Smooth muscle cell (in vitro differentiated cells): Measurements from ENCODE around the gene PTEN. TPM values are rescaled to one million over a fixed set of nuclear protein-coding genes. Genes with fewer than 3 reads are reported as not detected.
"Not testable (repeated sequence)": the region's sequence is repeated elsewhere in the genome, so short reads cannot be mapped to it uniquely, and the experiment has no call there.

ENCODE experiments used
- DNase-seq: peaks from one replicate; lab custom pipeline; 2025; ENCODE audit not compliant: unreplicated experiment; lab: John Stamatoyannopoulos, UW
- H2AFZ ChIP-seq: fragments of 200-600 bp; sonication (generic); 2 replicates; pipeline ENCODE4 v1.6.0; 2016; ENCODE audit warnings: antibody characterized with exemption, low read depth, mild to moderate bottlenecking
- H3F3A ChIP-seq: fragments of 200-600 bp; sonication (generic); 2 replicates; pipeline ENCODE4 v1.6.0; 2017; ENCODE audit warnings: antibody characterized with exemption, low read depth
- H3K27ac ChIP-seq: fragments of 200-600 bp; sonication (generic); 2 replicates; pipeline ENCODE4 v1.5.1; 2016; ENCODE audit warnings: low read depth, mild to moderate bottlenecking
- H3K27me3 ChIP-seq: fragments of 200-600 bp; sonication (generic); 2 replicates; pipeline ENCODE4 v1.6.1; 2016; ENCODE audit warnings: low read depth, mild to moderate bottlenecking
- H3K36me3 ChIP-seq: fragments of 200-600 bp; sonication (generic); 2 replicates; pipeline ENCODE4 v1.5.1; 2016; ENCODE audit warnings: low read depth
- H3K4me1 ChIP-seq: fragments of 200-600 bp; sonication (generic); 2 replicates; pipeline ENCODE4 v1.5.1; 2016; ENCODE audit warnings: low read depth
- H3K4me2 ChIP-seq: fragments of 200-600 bp; sonication (generic); 2 replicates; pipeline ENCODE4 v1.6.0; 2016; ENCODE audit warnings: mild to moderate bottlenecking
- H3K4me3 ChIP-seq: fragments of 200-600 bp; sonication (generic); 2 replicates; pipeline ENCODE4 v1.5.1; 2016; ENCODE audit warnings: mild to moderate bottlenecking
- H3K79me2 ChIP-seq: fragments of 200-600 bp; sonication (generic); 2 replicates; pipeline ENCODE4 v1.6.0; 2016; ENCODE audit warnings: low read depth, mild to moderate bottlenecking
- H3K9ac ChIP-seq: fragments of 200-600 bp; sonication (generic); 2 replicates; pipeline ENCODE4 v1.6.0; 2016; ENCODE audit warnings: low read depth
- H3K9me3 ChIP-seq: fragments of 200-600 bp; sonication (generic); replicated peaks from 2 replicates; pipeline ENCODE4 v1.5.1; 2016; ENCODE audit warnings: low read depth
- H4K20me1 ChIP-seq: fragments of 200-600 bp; sonication (generic); 2 replicates; pipeline ENCODE4 v1.6.0; 2016; ENCODE audit warnings: low read depth
- WGBS: methylation state at CpG from one replicate; pipeline ENCODE4 v1.1.7; 2016; ENCODE audit warnings: low lambda C conversion rate; 5-methylcytosine and 5-hydroxymethylcytosine counted together
- polyA plus RNA-seq: library from polyadenylated mRNA; unstranded; fragments of >200 nt; fragmentation: Nextera tagmentation; extraction: Ambion mirVana; gene quantifications from 2 replicates; pipeline ENCODE4 v1.2.1, GENCODE V29; 2016
- total RNA-seq: library from RNA; depleted of rRNA; stranded (reverse); fragments of >200 nt; gene quantifications from 2 replicates; pipeline ENCODE4 v1.2.3, GENCODE V29; 2014
- TF ChIP-seq, protein P1 (sequence below): fragments of 200-600 bp; sonication (generic); IDR thresholded peaks from 2 replicates; pipeline ENCODE4 v1.5.1; 2017; ENCODE audit warnings: borderline replicate concordance, mild to moderate bottlenecking, antibody characterized with exemption; ENCODE audit not compliant: insufficient read depth, poor library complexity, severe bottlenecking

PTEN gene
- total and polyA plus RNA-seq, 2 experiments from 2014 or later: 30.6 to 78.3 TPM

DNA sequence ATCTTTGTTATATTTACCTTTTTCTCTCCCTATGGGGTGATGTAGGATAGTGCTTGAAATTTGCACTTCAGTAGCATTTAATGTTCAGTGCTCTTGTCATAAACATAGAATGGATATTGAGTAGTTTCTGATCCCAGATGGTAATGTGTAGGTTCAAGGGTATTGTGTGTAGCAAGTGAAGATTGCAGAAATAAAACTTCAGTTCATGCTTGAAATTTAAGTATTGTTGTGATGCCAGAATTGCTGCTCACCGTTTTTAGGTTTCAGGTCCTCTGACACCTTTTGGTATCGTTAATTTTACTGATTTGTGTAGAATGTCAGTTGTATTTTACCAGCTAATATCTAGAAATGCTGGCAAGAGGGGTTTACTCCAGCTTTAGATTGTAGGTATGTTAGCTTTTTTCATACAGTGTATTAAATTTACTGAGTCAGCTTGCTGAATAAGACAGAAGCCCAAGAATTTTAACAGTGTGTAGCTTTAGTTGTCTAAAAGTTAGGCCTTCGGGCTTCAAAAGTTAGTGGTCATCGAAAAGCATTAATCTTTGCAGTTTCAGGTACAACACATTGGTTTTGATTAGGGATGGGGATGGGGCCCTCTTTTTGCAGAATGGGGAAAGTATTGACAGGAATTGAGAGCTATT lies 1.9 kb downstream of the PTEN start:
- Histone ChIP-seq H3K4me1 (peaks cover 36% of the 10 kb centered on the region), H3K27ac (peak overlapping the region; percentile 22), H3K36me3 (no peaks in the 10 kb centered on the region), H3F3A (peaks cover 14% of the 10 kb centered on the region), H4K20me1 (peaks cover 62% of the 10 kb centered on the region), H3K9me3 (no peaks in the 10 kb centered on the region), H3K4me3 (peak overlapping the region; percentile 89), H3K9ac (peak overlapping the region; percentile 75), H2AFZ (no peak overlapping the region), H3K79me2 (peaks cover 62% of the 10 kb centered on the region), H3K27me3 (no peaks in the 10 kb centered on the region), H3K4me2 (peak overlapping the region; percentile 92)
- no peak for DNase-seq
- WGBS: 15% methylated on average over 4 of the region's 4 CpGs
- TF ChIP-seq, protein P1, sequence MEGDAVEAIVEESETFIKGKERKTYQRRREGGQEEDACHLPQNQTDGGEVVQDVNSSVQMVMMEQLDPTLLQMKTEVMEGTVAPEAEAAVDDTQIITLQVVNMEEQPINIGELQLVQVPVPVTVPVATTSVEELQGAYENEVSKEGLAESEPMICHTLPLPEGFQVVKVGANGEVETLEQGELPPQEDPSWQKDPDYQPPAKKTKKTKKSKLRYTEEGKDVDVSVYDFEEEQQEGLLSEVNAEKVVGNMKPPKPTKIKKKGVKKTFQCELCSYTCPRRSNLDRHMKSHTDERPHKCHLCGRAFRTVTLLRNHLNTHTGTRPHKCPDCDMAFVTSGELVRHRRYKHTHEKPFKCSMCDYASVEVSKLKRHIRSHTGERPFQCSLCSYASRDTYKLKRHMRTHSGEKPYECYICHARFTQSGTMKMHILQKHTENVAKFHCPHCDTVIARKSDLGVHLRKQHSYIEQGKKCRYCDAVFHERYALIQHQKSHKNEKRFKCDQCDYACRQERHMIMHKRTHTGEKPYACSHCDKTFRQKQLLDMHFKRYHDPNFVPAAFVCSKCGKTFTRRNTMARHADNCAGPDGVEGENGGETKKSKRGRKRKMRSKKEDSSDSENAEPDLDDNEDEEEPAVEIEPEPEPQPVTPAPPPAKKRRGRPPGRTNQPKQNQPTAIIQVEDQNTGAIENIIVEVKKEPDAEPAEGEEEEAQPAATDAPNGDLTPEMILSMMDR: no peak

DNA sequence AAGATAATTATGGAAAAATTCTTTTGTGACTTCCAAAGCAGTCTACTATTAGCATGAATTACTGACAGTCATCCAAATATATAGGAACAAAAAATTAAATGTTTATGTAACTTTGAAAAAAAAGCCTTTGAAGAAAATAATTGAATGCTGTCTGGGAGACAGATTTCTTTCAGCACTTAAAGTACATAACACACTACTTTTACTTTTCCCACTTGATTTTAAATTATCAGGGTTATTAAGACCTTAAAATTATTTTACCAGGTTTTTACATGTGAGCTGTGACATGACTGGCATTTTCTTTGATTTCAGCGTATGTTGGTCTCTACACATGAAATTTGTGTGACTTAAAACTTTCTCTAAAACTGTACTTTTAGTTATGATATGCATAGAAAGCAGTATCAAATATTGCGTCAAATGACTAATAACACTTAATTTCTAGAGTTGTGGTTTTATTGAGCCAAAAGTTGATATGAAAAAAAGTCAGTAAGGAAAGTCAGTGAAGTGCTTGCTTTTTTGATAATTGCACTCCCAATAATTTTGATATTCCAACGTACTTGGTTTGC lies 3.1 kb downstream of the PTEN start:
- TF ChIP-seq, protein P1: no peak
- Histone ChIP-seq H4K20me1 (peaks cover 73% of the 10 kb centered on the region), H3K9me3 (no peaks in the 10 kb centered on the region), H3K36me3 (no peaks in the 10 kb centered on the region), H3K4me2 (peak overlapping the region; percentile 92), H3K27ac (peak overlapping the region; percentile 16), H3K27me3 (no peaks in the 10 kb centered on the region), H3K4me3 (peak overlapping the region; percentile 89), H2AFZ (no peak overlapping the region), H3K4me1 (peaks cover 36% of the 10 kb centered on the region), H3K9ac (peak overlapping the region; percentile 75), H3F3A (peaks cover 8% of the 10 kb centered on the region), H3K79me2 (peaks cover 74% of the 10 kb centered on the region)
- WGBS: 53% methylated on average over 3 of the region's 3 CpGs
- DNase-seq: no peak

DNA sequence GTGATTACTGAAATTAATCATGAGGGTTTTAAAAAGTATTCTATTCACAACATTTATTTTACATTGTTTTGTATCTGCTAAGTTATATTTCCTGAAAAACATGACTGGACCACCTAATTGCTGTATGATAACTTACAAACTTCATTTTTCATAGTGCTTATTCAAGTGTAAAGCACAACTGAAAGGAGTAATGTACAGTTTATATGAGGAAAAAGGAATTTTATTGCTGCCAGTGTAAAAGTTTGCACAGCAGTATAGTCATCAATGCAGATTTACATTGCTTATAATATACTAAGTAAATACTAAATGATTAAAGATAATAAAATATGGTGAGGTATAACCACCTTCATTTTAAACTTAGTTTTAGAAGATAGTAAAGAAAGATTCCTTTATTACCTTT lies 4.0 kb downstream of the PTEN start:
- Histone ChIP-seq H4K20me1 (peaks cover 83% of the 10 kb centered on the region), H3K27ac (peak overlapping the region; percentile 16), H3K9me3 (no peaks in the 10 kb centered on the region), H3K9ac (peak overlapping the region; percentile 75), H2AFZ (no peak overlapping the region), H3F3A (peaks cover 3% of the 10 kb centered on the region), H3K79me2 (peaks cover 83% of the 10 kb centered on the region), H3K36me3 (no peaks in the 10 kb centered on the region), H3K4me2 (peak overlapping the region; percentile 92), H3K4me3 (peak overlapping the region; percentile 89), H3K4me1 (peaks cover 36% of the 10 kb centered on the region), H3K27me3 (no peaks in the 10 kb centered on the region)
- TF ChIP-seq, protein P1: no peak
- no peak for DNase-seq

DNA sequence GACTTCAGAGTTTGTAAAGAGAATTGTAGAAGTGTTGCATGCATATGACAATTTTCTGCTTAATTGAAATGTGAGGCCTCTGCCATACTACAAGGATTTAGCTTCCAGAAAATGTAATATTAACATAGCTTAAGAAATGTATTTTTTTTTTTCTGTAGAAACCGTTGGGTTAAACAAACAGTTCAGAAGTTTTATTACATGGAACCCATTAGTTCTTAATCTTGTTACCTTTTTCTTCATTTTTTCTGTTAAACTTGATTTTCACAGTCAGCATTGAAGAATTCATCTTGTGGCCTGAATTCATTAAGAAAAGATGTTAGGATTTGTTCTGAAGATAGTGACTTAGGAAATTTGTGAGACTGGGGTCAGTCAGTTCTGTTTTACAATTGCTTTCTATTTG lies 4.9 kb downstream of the PTEN start:
- Histone ChIP-seq H3K27me3 (no peaks in the 10 kb centered on the region), H3K9ac (peak overlapping the region; percentile 24), H3K4me1 (peaks cover 36% of the 10 kb centered on the region), H3K27ac (no peak overlapping the region), H3K36me3 (no peaks in the 10 kb centered on the region), H3K79me2 (peaks cover 91% of the 10 kb centered on the region), H3K4me3 (peak overlapping the region; percentile 89), H3K4me2 (peak overlapping the region; percentile 92), H3K9me3 (no peaks in the 10 kb centered on the region), H3F3A (no peaks in the 10 kb centered on the region), H2AFZ (no peak overlapping the region), H4K20me1 (peaks cover 91% of the 10 kb centered on the region)
- TF ChIP-seq, protein P1: no peak
- WGBS: 32% methylated on average over 1 of the region's 1 CpG
- no peak for DNase-seq

DNA sequence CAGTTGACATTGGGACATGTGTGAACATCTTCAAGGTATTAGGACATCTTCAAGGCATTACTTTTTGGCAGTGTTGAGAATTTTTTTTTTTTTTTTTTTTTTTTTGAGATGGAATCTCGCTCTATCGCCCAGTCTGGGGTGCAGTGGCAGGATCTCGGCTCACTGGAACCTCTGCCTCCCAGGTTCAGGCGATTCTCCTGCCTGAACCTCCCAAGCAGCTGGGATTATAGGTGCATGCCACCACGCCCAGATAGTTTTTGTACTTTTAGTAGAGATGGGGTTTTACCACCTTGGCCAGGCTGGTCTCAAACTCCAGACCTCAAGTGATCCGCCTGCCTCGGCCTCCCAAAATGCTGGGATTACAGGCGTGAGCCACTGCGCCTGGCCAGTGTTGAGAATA lies 5.7 kb downstream of the PTEN start:
- H3K36me3 ChIP-seq, H3K9ac ChIP-seq, DNase-seq, H3K9me3 ChIP-seq, H2AFZ ChIP-seq, H3F3A ChIP-seq, H3K27ac ChIP-seq, H3K27me3 ChIP-seq: not testable (repeated sequence)
- peaks cover 43% of the 10 kb centered on the region for H3K4me1 ChIP-seq
- H3K4me2 ChIP-seq: peak overlapping the region; percentile 92
- H3K4me3 ChIP-seq: peak overlapping the region; percentile 89
- H3K79me2 ChIP-seq: peaks cover 100% of the 10 kb centered on the region
- H4K20me1 ChIP-seq: peaks cover 100% of the 10 kb centered on the region
- 98% methylated on average over 9 of the region's 9 CpGs for WGBS
